Activated CD4-positive, alpha-beta T cell treated with anti-CD3 and anti-CD28 coated beads for 4 hours (primary cell): ENCODE measurements around the gene ATP2B2.

Experiments used
- DNase-seq, 2 donors: peaks; one replicate each; pipeline ENCODE4 v3.0.0-alpha.2; 2020

ATP2B2 gene

GRCh38 chr3:10468613-10469354, 36.6 kb downstream of the ATP2B2 start:
- no peak for DNase-seq

- DNase-seq, result no peak
Measured at GRCh38 chr3:10467904-10468612, 37.3 kb downstream of the ATP2B2 start.

GRCh38 chr3:10467204-10467603, 38.2 kb downstream of the ATP2B2 start:
- DNase-seq, result no peak

GRCh38 chr3:10466186-10466585, 39.2 kb downstream of the ATP2B2 start:
- DNase-seq, result no peak

- no peak for DNase-seq
Measured at GRCh38 chr3:10465161-10465560, 40.2 kb downstream of the ATP2B2 start.

- no peak for DNase-seq
Measured at GRCh38 chr3:10463533-10464434, 41.6 kb downstream of the ATP2B2 start.

GRCh38 chr3:10462641-10463532, 42.5 kb downstream of the ATP2B2 start:
- no peak for DNase-seq

GRCh38 chr3:10460951-10461545, 44.3 kb downstream of the ATP2B2 start:
- DNase-seq, result no peak

GRCh38 chr3:10459954-10460754, 45.2 kb downstream of the ATP2B2 start:
- no peak for DNase-seq

- DNase-seq, result no peak
Measured at GRCh38 chr3:10457560-10457959, 47.8 kb downstream of the ATP2B2 start.

- no peak for DNase-seq
Measured at GRCh38 chr3:10456981-10457380, 48.4 kb downstream of the ATP2B2 start.

GRCh38 chr3:10455545-10455914, 49.9 kb downstream of the ATP2B2 start:
- no peak for DNase-seq

- no peak for DNase-seq
Measured at GRCh38 chr3:10454907-10455544, 50.4 kb downstream of the ATP2B2 start.

- no peak for DNase-seq
Measured at GRCh38 chr3:10453431-10454163, 51.8 kb downstream of the ATP2B2 start.

- DNase-seq, result no peak
Measured at GRCh38 chr3:10450494-10451440, 54.6 kb downstream of the ATP2B2 start.

GRCh38 chr3:10449436-10449835, 56.0 kb downstream of the ATP2B2 start:
- DNase-seq, result no peak

GRCh38 chr3:10448544-10448943, 56.8 kb downstream of the ATP2B2 start:
- no peak for DNase-seq

- no peak for DNase-seq
Measured at GRCh38 chr3:10447527-10448260, 57.7 kb downstream of the ATP2B2 start.
